Measurements from ENCODE around the gene CPTP.

CPTP gene

GRCh38 chr1:1340185-1340584 is 15.6 kb downstream of the CPTP start:
- 95% methylated on average over 22 of the region's 23 CpGs for WGBS
- H2BK120ac ChIP-seq (ENCODE audit: low read depth, low read length): no peak overlapping the region
- no peaks in the 10 kb centered on the region for H3K27me3 ChIP-seq (ENCODE audit: control insufficient read depth in 1 of 2, insufficient read depth in 1 of 2, low read length in 2 of 2)
- H2BK15ac ChIP-seq (ENCODE audit: low read depth, poor library complexity, severe bottlenecking): no peak overlapping the region
- peaks cover 31 to 88% of the 10 kb centered on the region in 2 experiments for H3K36me3 ChIP-seq (ENCODE audit: control insufficient read depth in 1 of 2, insufficient read depth in 2 of 2, low read depth in 1 of 2, low read length in 2 of 2)
- H3K9ac ChIP-seq (ENCODE audit: low read length): no peak overlapping the region
- H3K79me1 ChIP-seq (replicated peaks; ENCODE audit: low read length, poor library complexity, severe bottlenecking): peaks cover 38% of the 10 kb centered on the region
- DNase-seq: no peak
- H2AFZ ChIP-seq (ENCODE audit: low read depth, low read length): no peak overlapping the region
- no peak overlapping the region for H3K14ac ChIP-seq (ENCODE audit: low read length in 2 of 2)
- peaks cover 35% of the 10 kb centered on the region for H3K4me1 ChIP-seq (ENCODE audit: control insufficient read depth, insufficient read depth, low read depth, low read length)
- no peak overlapping the region for H3K4ac ChIP-seq (ENCODE audit: low read depth in 1 of 2, low read length in 2 of 2)
- no peak overlapping the region for H3K4me2 ChIP-seq (ENCODE audit: low read length, poor library complexity, severe bottlenecking)
- no peak overlapping the region for H4K8ac ChIP-seq (ENCODE audit: low read length)
- H3K4me3 ChIP-seq (ENCODE audit: insufficient read depth in 1 of 2, low read depth in 1 of 2, low read length in 2 of 2): no peak overlapping the region
- H3K18ac ChIP-seq (ENCODE audit: low read depth in 1 of 2, low read length in 2 of 2): no peak overlapping the region
- H2BK12ac ChIP-seq (ENCODE audit: low read length in 2 of 2): no peak overlapping the region
- no peak overlapping the region for H2BK5ac ChIP-seq (ENCODE audit: low read depth, low read length, poor library complexity, severe bottlenecking)
- H2AK5ac ChIP-seq (ENCODE audit: low read length, severe bottlenecking): no peak overlapping the region
- H4K91ac ChIP-seq (ENCODE audit: low read length): no peak overlapping the region
- H3K9me3 ChIP-seq (ENCODE audit: control insufficient read depth, low read length): no peaks in the 10 kb centered on the region
- no peak overlapping the region for H3K27ac ChIP-seq (ENCODE audit: low read length, poor library complexity, severe bottlenecking)
- H3K23ac ChIP-seq (ENCODE audit: low read length in 2 of 2): no peak overlapping the region

GRCh38 chr1:1340791-1341548 is 16.4 kb downstream of the CPTP start:
- DNase-seq: no peak
- H2AFZ ChIP-seq (ENCODE audit: low read depth, low read length): no peak overlapping the region
- H3K79me1 ChIP-seq (replicated peaks; ENCODE audit: low read length, poor library complexity, severe bottlenecking): peaks cover 36% of the 10 kb centered on the region
- no peak overlapping the region for H4K8ac ChIP-seq (ENCODE audit: low read length)
- H3K4ac ChIP-seq (ENCODE audit: low read depth in 1 of 2, low read length in 2 of 2): no peak overlapping the region
- no peak overlapping the region for H2AK5ac ChIP-seq (ENCODE audit: low read length, severe bottlenecking)
- WGBS: 95% methylated on average over 36 of the region's 36 CpGs
- H3K9me3 ChIP-seq (ENCODE audit: control insufficient read depth, low read length): no peaks in the 10 kb centered on the region
- no peak overlapping the region for H2BK15ac ChIP-seq (ENCODE audit: low read depth, poor library complexity, severe bottlenecking)
- peak overlapping the region; percentile 40 for H4K91ac ChIP-seq (ENCODE audit: low read length)
- peak overlapping the region in 1 of 2 experiments; percentile 32 for H3K4me3 ChIP-seq (ENCODE audit: insufficient read depth in 1 of 2, low read depth in 1 of 2, low read length in 2 of 2)
- no peak overlapping the region for H3K4me2 ChIP-seq (ENCODE audit: low read length, poor library complexity, severe bottlenecking)
- H3K9ac ChIP-seq (ENCODE audit: low read length): no peak overlapping the region
- no peaks in the 10 kb centered on the region for H3K27me3 ChIP-seq (ENCODE audit: control insufficient read depth in 1 of 2, insufficient read depth in 1 of 2, low read length in 2 of 2)
- peaks cover 31 to 86% of the 10 kb centered on the region in 2 experiments for H3K36me3 ChIP-seq (ENCODE audit: control insufficient read depth in 1 of 2, insufficient read depth in 2 of 2, low read depth in 1 of 2, low read length in 2 of 2)
- H2BK5ac ChIP-seq (ENCODE audit: low read depth, low read length, poor library complexity, severe bottlenecking): no peak overlapping the region
- H3K23ac ChIP-seq (ENCODE audit: low read length in 2 of 2): no peak overlapping the region
- H3K14ac ChIP-seq (ENCODE audit: low read length in 2 of 2): no peak overlapping the region
- H2BK12ac ChIP-seq (ENCODE audit: low read length in 2 of 2): no peak overlapping the region
- H3K4me1 ChIP-seq (ENCODE audit: control insufficient read depth, insufficient read depth, low read depth, low read length): peaks cover 43% of the 10 kb centered on the region
- no peak overlapping the region for H2BK120ac ChIP-seq (ENCODE audit: low read depth, low read length)
- no peak overlapping the region for H3K18ac ChIP-seq (ENCODE audit: low read depth in 1 of 2, low read length in 2 of 2)
- H3K27ac ChIP-seq (ENCODE audit: low read length, poor library complexity, severe bottlenecking): no peak overlapping the region

- H3K4me2 ChIP-seq (ENCODE audit: low read length, poor library complexity, severe bottlenecking): no peak overlapping the region
- H3K27ac ChIP-seq (ENCODE audit: low read length, poor library complexity, severe bottlenecking): no peak overlapping the region
- no peak overlapping the region for H2AFZ ChIP-seq (ENCODE audit: low read depth, low read length)
- H4K91ac ChIP-seq (ENCODE audit: low read length): peak overlapping the region; percentile 40
- H3K4me1 ChIP-seq (ENCODE audit: control insufficient read depth, insufficient read depth, low read depth, low read length): peaks cover 49% of the 10 kb centered on the region
- H3K79me1 ChIP-seq (replicated peaks; ENCODE audit: low read length, poor library complexity, severe bottlenecking): peaks cover 36% of the 10 kb centered on the region
- no peak overlapping the region for H3K14ac ChIP-seq (ENCODE audit: low read length in 2 of 2)
- H3K18ac ChIP-seq (ENCODE audit: low read depth in 1 of 2, low read length in 2 of 2): no peak overlapping the region
- no peak overlapping the region for H2BK15ac ChIP-seq (ENCODE audit: low read depth, poor library complexity, severe bottlenecking)
- no peak for DNase-seq
- H3K9ac ChIP-seq (ENCODE audit: low read length): no peak overlapping the region
- H2AK5ac ChIP-seq (ENCODE audit: low read length, severe bottlenecking): no peak overlapping the region
- no peaks in the 10 kb centered on the region for H3K27me3 ChIP-seq (ENCODE audit: control insufficient read depth in 1 of 2, insufficient read depth in 1 of 2, low read length in 2 of 2)
- no peak overlapping the region for H2BK5ac ChIP-seq (ENCODE audit: low read depth, low read length, poor library complexity, severe bottlenecking)
- H3K4ac ChIP-seq (ENCODE audit: low read depth in 1 of 2, low read length in 2 of 2): no peak overlapping the region
- no peak overlapping the region for H3K4me3 ChIP-seq (ENCODE audit: insufficient read depth in 1 of 2, low read depth in 1 of 2, low read length in 2 of 2)
- H2BK120ac ChIP-seq (ENCODE audit: low read depth, low read length): no peak overlapping the region
- no peaks in the 10 kb centered on the region for H3K9me3 ChIP-seq (ENCODE audit: control insufficient read depth, low read length)
- H2BK12ac ChIP-seq (ENCODE audit: low read length in 2 of 2): no peak overlapping the region
- H3K23ac ChIP-seq (ENCODE audit: low read length in 2 of 2): no peak overlapping the region
- H3K36me3 ChIP-seq (ENCODE audit: control insufficient read depth in 1 of 2, insufficient read depth in 2 of 2, low read depth in 1 of 2, low read length in 2 of 2): peaks cover 31 to 86% of the 10 kb centered on the region in 2 experiments
- WGBS: 97% methylated on average over 17 of the region's 17 CpGs
- no peak overlapping the region for H4K8ac ChIP-seq (ENCODE audit: low read length)
Observed at GRCh38 chr1:1341549-1342021, 17.0 kb downstream of the CPTP start.

GRCh38 chr1:1342061-1342562 is 17.5 kb downstream of the CPTP start:
- Histone ChIP-seq H4K91ac (ENCODE audit: low read length) (no peak overlapping the region), H3K27me3 (ENCODE audit: control insufficient read depth in 1 of 2, insufficient read depth in 1 of 2, low read length in 2 of 2) (no peaks in the 10 kb centered on the region), H3K79me1 (replicated peaks; ENCODE audit: low read length, poor library complexity, severe bottlenecking) (peaks cover 35% of the 10 kb centered on the region), H2BK120ac (ENCODE audit: low read depth, low read length) (no peak overlapping the region), H3K4me3 (ENCODE audit: insufficient read depth in 1 of 2, low read depth in 1 of 2, low read length in 2 of 2) (no peak overlapping the region), H4K8ac (ENCODE audit: low read length) (no peak overlapping the region), H2AK5ac (ENCODE audit: low read length, severe bottlenecking) (no peak overlapping the region), H3K27ac (ENCODE audit: low read length, poor library complexity, severe bottlenecking) (no peak overlapping the region), H3K4me1 (ENCODE audit: control insufficient read depth, insufficient read depth, low read depth, low read length) (peaks cover 54% of the 10 kb centered on the region), H3K9ac (ENCODE audit: low read length) (no peak overlapping the region), H2AFZ (ENCODE audit: low read depth, low read length) (no peak overlapping the region), H3K18ac (ENCODE audit: low read depth in 1 of 2, low read length in 2 of 2) (no peak overlapping the region), H3K36me3 (ENCODE audit: control insufficient read depth in 1 of 2, insufficient read depth in 2 of 2, low read depth in 1 of 2, low read length in 2 of 2) (peaks cover 31 to 82% of the 10 kb centered on the region in 2 experiments), H3K4ac (ENCODE audit: low read depth in 1 of 2, low read length in 2 of 2) (no peak overlapping the region), H3K4me2 (ENCODE audit: low read length, poor library complexity, severe bottlenecking) (no peak overlapping the region), H3K14ac (ENCODE audit: low read length in 2 of 2) (no peak overlapping the region), H2BK12ac (ENCODE audit: low read length in 2 of 2) (no peak overlapping the region), H3K9me3 (ENCODE audit: control insufficient read depth, low read length) (no peaks in the 10 kb centered on the region), H2BK15ac (ENCODE audit: low read depth, poor library complexity, severe bottlenecking) (no peak overlapping the region), H3K23ac (ENCODE audit: low read length in 2 of 2) (no peak overlapping the region), H2BK5ac (ENCODE audit: low read depth, low read length, poor library complexity, severe bottlenecking) (no peak overlapping the region)
- no peak for DNase-seq
- WGBS: 98% methylated on average over 24 of the region's 28 CpGs
